ENCODE data around the gene INAVA. TPM values are rescaled to one million over a fixed set of nuclear protein-coding genes. Genes with fewer than 3 reads are reported as not detected.

Gene INAVA
- total and polyA plus RNA-seq, 5 donors, result not detected

GRCh38 chr1:200892546-200892945 lies 2.2 kb upstream of the INAVA start:
- no peak overlapping the region for H3K27ac ChIP-seq (ENCODE audit: low read length)
- no peak overlapping the region for H3K4me3 ChIP-seq (ENCODE audit: low read length)
- DNase-seq, result no peak
- ATAC-seq, result no peak
- H3K4me1 ChIP-seq (ENCODE audit: control insufficient read depth, insufficient read depth, low read length), result no peaks in the 10 kb centered on the region
- no peaks in the 10 kb centered on the region for H3K9me3 ChIP-seq (ENCODE audit: control insufficient read depth, low read length)
- WGBS, result 59% methylated on average over 4 of the region's 4 CpGs
- intact Hi-C loops (cut with DNase I), result no loop called here
- no peaks in the 10 kb centered on the region for H3K27me3 ChIP-seq (ENCODE audit: control insufficient read depth, insufficient read depth)

GRCh38 chr1:200892958-200893357 lies 1.7 kb upstream of the INAVA start:
- Histone ChIP-seq H3K9me3 (ENCODE audit: control insufficient read depth, low read length) (no peaks in the 10 kb centered on the region), H3K27ac (ENCODE audit: low read length) (no peak overlapping the region), H3K4me3 (ENCODE audit: low read length) (no peak overlapping the region), H3K4me1 (ENCODE audit: control insufficient read depth, insufficient read depth, low read length) (no peaks in the 10 kb centered on the region), H3K27me3 (ENCODE audit: control insufficient read depth, insufficient read depth) (no peaks in the 10 kb centered on the region)
- intact Hi-C loops (cut with DNase I), result no loop called here
- no peak for DNase-seq
- no peak for ATAC-seq

GRCh38 chr1:200893411-200893901 lies 1.2 kb upstream of the INAVA start:
- ATAC-seq (no peak), DNase-seq (no peak)
- no peaks in the 10 kb centered on the region for H3K4me1 ChIP-seq (ENCODE audit: control insufficient read depth, insufficient read depth, low read length)
- no peak overlapping the region for H3K27ac ChIP-seq (ENCODE audit: low read length)
- intact Hi-C loops (cut with DNase I), result no loop called here
- no peaks in the 10 kb centered on the region for H3K27me3 ChIP-seq (ENCODE audit: control insufficient read depth, insufficient read depth)
- no peaks in the 10 kb centered on the region for H3K9me3 ChIP-seq (ENCODE audit: control insufficient read depth, low read length)
- 88% methylated on average over 6 of the region's 6 CpGs for WGBS
- no peak overlapping the region for H3K4me3 ChIP-seq (ENCODE audit: low read length)

GRCh38 chr1:200895443-200895789 lies 716 bp downstream of the INAVA start:
- no peak overlapping the region for H3K4me3 ChIP-seq (ENCODE audit: low read length)
- H3K9me3 ChIP-seq (ENCODE audit: control insufficient read depth, low read length), result no peaks in the 10 kb centered on the region
- intact Hi-C loops (cut with DNase I), result no loop called here
- ATAC-seq (no peak), DNase-seq (no peak)
- WGBS, result 90% methylated on average over 8 of the region's 8 CpGs
- no peaks in the 10 kb centered on the region for H3K4me1 ChIP-seq (ENCODE audit: control insufficient read depth, insufficient read depth, low read length)
- no peaks in the 10 kb centered on the region for H3K27me3 ChIP-seq (ENCODE audit: control insufficient read depth, insufficient read depth)
- no peak overlapping the region for H3K27ac ChIP-seq (ENCODE audit: low read length)

- Histone ChIP-seq H3K27ac (ENCODE audit: low read length) (no peak overlapping the region), H3K27me3 (ENCODE audit: control insufficient read depth, insufficient read depth) (no peaks in the 10 kb centered on the region), H3K4me1 (ENCODE audit: control insufficient read depth, insufficient read depth, low read length) (no peaks in the 10 kb centered on the region), H3K4me3 (ENCODE audit: low read length) (no peak overlapping the region), H3K9me3 (ENCODE audit: control insufficient read depth, low read length) (no peaks in the 10 kb centered on the region)
- 86% methylated on average over 9 of the region's 9 CpGs for WGBS
- no peak for DNase-seq
- no peak for ATAC-seq
- intact Hi-C loops (cut with DNase I), result no loop called here
These were observed 1.3 kb downstream of the INAVA start for GRCh38 chr1:200895801-200896530.

- peak in 1 of 2 donors; percentile 27 for ATAC-seq
- intact Hi-C loops (cut with DNase I), result no loop called here
These were observed 2.0 kb downstream of the INAVA start for GRCh38 chr1:200896531-200897196.

GRCh38 chr1:200897259-200897658 lies 2.6 kb downstream of the INAVA start:
- H3K4me3 ChIP-seq (ENCODE audit: low read length), result no peak overlapping the region
- H3K4me1 ChIP-seq (ENCODE audit: control insufficient read depth, insufficient read depth, low read length), result no peaks in the 10 kb centered on the region
- intact Hi-C loops (cut with DNase I), result no loop called here
- H3K27me3 ChIP-seq (ENCODE audit: control insufficient read depth, insufficient read depth), result no peaks in the 10 kb centered on the region
- 86% methylated on average over 5 of the region's 5 CpGs for WGBS
- ATAC-seq (no peak), DNase-seq (no peak)
- no peak overlapping the region for H3K27ac ChIP-seq (ENCODE audit: low read length)
- H3K9me3 ChIP-seq (ENCODE audit: control insufficient read depth, low read length), result no peaks in the 10 kb centered on the region

More at GRCh38 chr1:200896531-200897196, 2.0 kb downstream of the INAVA start:
- Histone ChIP-seq H3K4me3 (ENCODE audit: low read length) (no peak overlapping the region), H3K27me3 (ENCODE audit: control insufficient read depth, insufficient read depth) (no peaks in the 10 kb centered on the region), H3K4me1 (ENCODE audit: control insufficient read depth, insufficient read depth, low read length) (no peaks in the 10 kb centered on the region), H3K9me3 (ENCODE audit: control insufficient read depth, low read length) (no peaks in the 10 kb centered on the region), H3K27ac (ENCODE audit: low read length) (no peak overlapping the region)
- no peak for DNase-seq
- 78% methylated on average over 10 of the region's 10 CpGs for WGBS

- intact Hi-C loops (cut with DNase I), result no loop called here
- WGBS, result 61% methylated on average over 3 of the region's 3 CpGs
- ATAC-seq, result no peak
These were observed 4.3 kb downstream of the INAVA start for GRCh38 chr1:200899015-200899386.

GRCh38 chr1:200899451-200899915 lies 4.8 kb downstream of the INAVA start:
- H3K9me3 ChIP-seq (ENCODE audit: control insufficient read depth, low read length), result no peaks in the 10 kb centered on the region
- no peaks in the 10 kb centered on the region for H3K27me3 ChIP-seq (ENCODE audit: control insufficient read depth, insufficient read depth)
- no peaks in the 10 kb centered on the region for H3K4me1 ChIP-seq (ENCODE audit: control insufficient read depth, insufficient read depth, low read length)
- DNase-seq, result no peak
- no peak for ATAC-seq
- no peak overlapping the region for H3K27ac ChIP-seq (ENCODE audit: low read length)
- intact Hi-C loops (cut with DNase I), result no loop called here
- WGBS, result 91% methylated on average over 10 of the region's 10 CpGs
- no peak overlapping the region for H3K4me3 ChIP-seq (ENCODE audit: low read length)

More at GRCh38 chr1:200899015-200899386, 4.3 kb downstream of the INAVA start:
- Histone ChIP-seq H3K27ac (ENCODE audit: low read length) (no peak overlapping the region), H3K9me3 (ENCODE audit: control insufficient read depth, low read length) (no peaks in the 10 kb centered on the region), H3K4me3 (ENCODE audit: low read length) (no peak overlapping the region), H3K27me3 (ENCODE audit: control insufficient read depth, insufficient read depth) (no peaks in the 10 kb centered on the region), H3K4me1 (ENCODE audit: control insufficient read depth, insufficient read depth, low read length) (no peaks in the 10 kb centered on the region)
- DNase-seq, result no peak

- H3K9me3 ChIP-seq (ENCODE audit: control insufficient read depth, low read length), result no peaks in the 10 kb centered on the region
- no peak overlapping the region for H3K4me3 ChIP-seq (ENCODE audit: low read length)
- DNase-seq (no peak), ATAC-seq (no peak)
- no peak overlapping the region for H3K27ac ChIP-seq (ENCODE audit: low read length)
- no peaks in the 10 kb centered on the region for H3K27me3 ChIP-seq (ENCODE audit: control insufficient read depth, insufficient read depth)
- WGBS, result 91% methylated on average over 16 of the region's 16 CpGs
- no peaks in the 10 kb centered on the region for H3K4me1 ChIP-seq (ENCODE audit: control insufficient read depth, insufficient read depth, low read length)
- intact Hi-C loops (cut with DNase I), result no loop called here
These were observed 5.5 kb downstream of the INAVA start for GRCh38 chr1:200899954-200900867.

GRCh38 chr1:200900877-200901276 lies 6.2 kb downstream of the INAVA start:
- 95% methylated on average over 17 of the region's 17 CpGs for WGBS
- no peak overlapping the region for H3K27ac ChIP-seq (ENCODE audit: low read length)
- H3K27me3 ChIP-seq (ENCODE audit: control insufficient read depth, insufficient read depth), result no peaks in the 10 kb centered on the region
- no peaks in the 10 kb centered on the region for H3K4me1 ChIP-seq (ENCODE audit: control insufficient read depth, insufficient read depth, low read length)
- H3K4me3 ChIP-seq (ENCODE audit: low read length), result no peak overlapping the region
- no peaks in the 10 kb centered on the region for H3K9me3 ChIP-seq (ENCODE audit: control insufficient read depth, low read length)
- ATAC-seq (no peak), DNase-seq (no peak)
- intact Hi-C loops (cut with DNase I), result no loop called here

Data from right cardiac atrium (tissue), 5 donors.